Activated CD4-positive, alpha-beta memory T cell treated with anti-CD3 and anti-CD28 coated beads for 36 hours (primary cell): ENCODE results near the gene FAM78A. TPM values are rescaled to one million over a fixed set of nuclear protein-coding genes. Genes with fewer than 3 reads are reported as not detected.

Source experiments
- CTCF ChIA-PET: fragments of 350-600 bp; sonication (Branson Sonifier 250); formaldehyde crosslinking; loops from one replicate; lab custom pipeline; 2021; ENCODE audit warnings: antibody characterized with exemption, inconsistent platforms; lab: Charles Lee
- POLR2A ChIA-PET: fragments of 350-600 bp; sonication (Branson Sonifier 250); formaldehyde crosslinking; loops from one replicate; lab custom pipeline; 2021; ENCODE audit warnings: antibody characterized with exemption; lab: Charles Lee
- DNase-seq: peaks from one replicate; pipeline ENCODE4 v3.0.0-alpha.2; 2020
- H3K27ac Mint-ChIP-seq: one replicate; pipeline ENCODE4 v1.8.0; 2021; ENCODE audit warnings: mixed read lengths
- H3K27me3 Mint-ChIP-seq: one replicate; pipeline ENCODE4 v1.8.0; 2021; ENCODE audit warnings: mixed read lengths
- H3K36me3 Mint-ChIP-seq: one replicate; pipeline ENCODE4 v1.8.0; 2021; ENCODE audit warnings: mixed read lengths
- H3K4me1 Mint-ChIP-seq: one replicate; pipeline ENCODE4 v1.8.0; 2021; ENCODE audit warnings: low read depth, mixed read lengths
- H3K4me3 Mint-ChIP-seq: one replicate; pipeline ENCODE4 v1.8.0; 2021; ENCODE audit warnings: mild to moderate bottlenecking, mixed read lengths
- H3K9me3 Mint-ChIP-seq: one replicate; pipeline ENCODE4 v1.8.0; 2021; ENCODE audit warnings: mixed read lengths
- intact Hi-C: fragments of 100-400 bp; cut with micrococcal nuclease; formaldehyde crosslinking; loops from one replicate; pipeline ENCODE4 v1.15.1; 2023
- total RNA-seq, 2 experiments: library from RNA; stranded (reverse); gene quantifications; one replicate each; pipeline ENCODE4 v1.2.3, GENCODE V29; 2021

The FAM78A gene
- total RNA-seq, 2 experiments from 2014 or later = 34.0 to 36.2 TPM

GRCh38 chr9:131233995-131234394 is 42.3 kb downstream of the FAM78A start:
- intact Hi-C loops = no loop called here
- peak; percentile 41 for DNase-seq
- Mint-ChIP-seq H3K4me3 (peak overlapping the region; percentile 58), H3K36me3 (peaks cover 25% of the 10 kb centered on the region), H3K9me3 (no peaks in the 10 kb centered on the region), H3K27ac (peak overlapping the region; percentile 83), H3K27me3 (no peaks in the 10 kb centered on the region), H3K4me1 (peaks cover 47% of the 10 kb centered on the region)
- CTCF ChIA-PET = interaction anchor here (1.5 kb wide), 1 partner anchor 103 kb away, joined by 4 read pairs; no protein-coding TSS in a partner anchor
- POLR2A ChIA-PET = interaction anchor here (0.8 to 1.8 kb wide), 2 partner anchors 19 to 22 kb away, joined by 3 to 5 read pairs; no protein-coding TSS in a partner anchor

GRCh38 chr9:131233556-131233955 is 42.8 kb downstream of the FAM78A start:
- CTCF ChIA-PET = interaction anchor here (1.4 to 1.7 kb wide), 2 partner anchors 52 to 103 kb away, joined by 3 to 5 read pairs; no protein-coding TSS in a partner anchor
- Mint-ChIP-seq H3K4me1 (peaks cover 47% of the 10 kb centered on the region), H3K9me3 (no peaks in the 10 kb centered on the region), H3K4me3 (peak overlapping the region; percentile 58), H3K27ac (peak overlapping the region; percentile 83), H3K36me3 (peaks cover 26% of the 10 kb centered on the region), H3K27me3 (no peaks in the 10 kb centered on the region)
- POLR2A ChIA-PET = no interaction called here
- peak; percentile 40 for DNase-seq
- intact Hi-C loops = no loop called here

GRCh38 chr9:131228988-131229387 is 47.3 kb downstream of the FAM78A start:
- H3K27ac Mint-ChIP-seq = no peak overlapping the region
- intact Hi-C loops = no loop called here
- peaks cover 12% of the 10 kb centered on the region for H3K4me1 Mint-ChIP-seq
- CTCF ChIA-PET = no interaction called here
- POLR2A ChIA-PET = no interaction called here
- H3K9me3 Mint-ChIP-seq = no peaks in the 10 kb centered on the region
- peaks cover 16% of the 10 kb centered on the region for H3K36me3 Mint-ChIP-seq
- no peaks in the 10 kb centered on the region for H3K27me3 Mint-ChIP-seq
- no peak for DNase-seq
- H3K4me3 Mint-ChIP-seq = no peak overlapping the region

- Mint-ChIP-seq H3K27ac (no peak overlapping the region), H3K36me3 (peaks cover 18% of the 10 kb centered on the region), H3K9me3 (no peaks in the 10 kb centered on the region), H3K4me1 (peaks cover 3% of the 10 kb centered on the region), H3K4me3 (no peak overlapping the region), H3K27me3 (no peaks in the 10 kb centered on the region)
- intact Hi-C loops = no loop called here
- POLR2A ChIA-PET = no interaction called here
- DNase-seq = no peak
- CTCF ChIA-PET = interaction anchor here (1.1 kb wide), 1 partner anchor 9 kb away, joined by 3 read pairs; no protein-coding TSS in a partner anchor
Measured at GRCh38 chr9:131227959-131228460, 48.3 kb downstream of the FAM78A start.

- no peak overlapping the region for H3K4me3 Mint-ChIP-seq
- H3K27ac Mint-ChIP-seq = no peak overlapping the region
- H3K27me3 Mint-ChIP-seq = no peaks in the 10 kb centered on the region
- CTCF ChIA-PET = interaction anchor here (1.1 kb wide), 1 partner anchor 8 kb away, joined by 3 read pairs; no protein-coding TSS in a partner anchor
- H3K4me1 Mint-ChIP-seq = peaks cover 2% of the 10 kb centered on the region
- peaks cover 16% of the 10 kb centered on the region for H3K36me3 Mint-ChIP-seq
- no peak for DNase-seq
- intact Hi-C loops = no loop called here
- POLR2A ChIA-PET = interaction anchor here (0.5 kb wide), 1 partner anchor 94 kb away, joined by 3 read pairs; no protein-coding TSS in a partner anchor
- no peaks in the 10 kb centered on the region for H3K9me3 Mint-ChIP-seq
Measured at GRCh38 chr9:131227112-131227958, 49.0 kb downstream of the FAM78A start.

- H3K27me3 Mint-ChIP-seq = no peaks in the 10 kb centered on the region
- no peak for DNase-seq
- peaks cover 10% of the 10 kb centered on the region for H3K36me3 Mint-ChIP-seq
- H3K4me3 Mint-ChIP-seq = no peak overlapping the region
- no peak overlapping the region for H3K27ac Mint-ChIP-seq
- POLR2A ChIA-PET = no interaction called here
- CTCF ChIA-PET = no interaction called here
- no peaks in the 10 kb centered on the region for H3K9me3 Mint-ChIP-seq
- intact Hi-C loops = no loop called here
- no peaks in the 10 kb centered on the region for H3K4me1 Mint-ChIP-seq
Measured at GRCh38 chr9:131226226-131226625, 50.1 kb downstream of the FAM78A start.

- Mint-ChIP-seq H3K27ac (no peak overlapping the region), H3K27me3 (no peaks in the 10 kb centered on the region), H3K36me3 (peaks cover 12% of the 10 kb centered on the region), H3K4me1 (no peaks in the 10 kb centered on the region), H3K9me3 (no peaks in the 10 kb centered on the region), H3K4me3 (no peak overlapping the region)
- DNase-seq = no peak
- ChIA-PET CTCF (interaction anchor here (1.5 kb wide), 1 partner anchor 114 kb away, joined by 4 read pairs; no protein-coding TSS in a partner anchor), POLR2A (no interaction called here)
- intact Hi-C loops = no loop called here
Measured at GRCh38 chr9:131222460-131222859, 53.9 kb downstream of the FAM78A start.

- ChIA-PET POLR2A (no interaction called here), CTCF (interaction anchor here (1.2 kb wide), 1 partner anchor 116 kb away, joined by 5 read pairs; no protein-coding TSS in a partner anchor)
- intact Hi-C loops = no loop called here
- no peaks in the 10 kb centered on the region for H3K4me1 Mint-ChIP-seq
- no peak overlapping the region for H3K27ac Mint-ChIP-seq
- no peaks in the 10 kb centered on the region for H3K9me3 Mint-ChIP-seq
- no peak overlapping the region for H3K4me3 Mint-ChIP-seq
- no peaks in the 10 kb centered on the region for H3K27me3 Mint-ChIP-seq
- DNase-seq = no peak
- H3K36me3 Mint-ChIP-seq = peaks cover 19% of the 10 kb centered on the region
Measured at GRCh38 chr9:131220485-131220884, 55.8 kb downstream of the FAM78A start.

GRCh38 chr9:131218370-131218769 is 57.9 kb downstream of the FAM78A start:
- POLR2A ChIA-PET = no interaction called here
- DNase-seq = no peak
- Mint-ChIP-seq H3K4me1 (peaks cover 6% of the 10 kb centered on the region), H3K4me3 (no peak overlapping the region), H3K27ac (no peak overlapping the region), H3K27me3 (no peaks in the 10 kb centered on the region), H3K9me3 (no peaks in the 10 kb centered on the region), H3K36me3 (peaks cover 23% of the 10 kb centered on the region)
- CTCF ChIA-PET = interaction anchor here (1.2 to 2.0 kb wide), 2 partner anchors 35 to 118 kb away, joined by 3 to 5 read pairs; no protein-coding TSS in a partner anchor
- intact Hi-C loops = no loop called here

- H3K27me3 Mint-ChIP-seq = no peaks in the 10 kb centered on the region
- intact Hi-C loops = no loop called here
- H3K36me3 Mint-ChIP-seq = peaks cover 25% of the 10 kb centered on the region
- peaks cover under 1% of the 10 kb centered on the region for H3K9me3 Mint-ChIP-seq
- POLR2A ChIA-PET = no interaction called here
- CTCF ChIA-PET = interaction anchor here (2.0 kb wide), 1 partner anchor 119 kb away, joined by 5 read pairs; no protein-coding TSS in a partner anchor
- no peak for DNase-seq
- H3K4me3 Mint-ChIP-seq = no peak overlapping the region
- H3K27ac Mint-ChIP-seq = no peak overlapping the region
- peaks cover 7% of the 10 kb centered on the region for H3K4me1 Mint-ChIP-seq
Measured at GRCh38 chr9:131217331-131218031, 58.8 kb downstream of the FAM78A start.

- Mint-ChIP-seq H3K27ac (no peak overlapping the region), H3K9me3 (peaks cover 6% of the 10 kb centered on the region), H3K4me1 (peaks cover 7% of the 10 kb centered on the region), H3K4me3 (no peak overlapping the region), H3K36me3 (peaks cover 30% of the 10 kb centered on the region), H3K27me3 (no peaks in the 10 kb centered on the region)
- intact Hi-C loops = no loop called here
- POLR2A ChIA-PET = no interaction called here
- no peak for DNase-seq
- CTCF ChIA-PET = interaction anchor here (2.0 kb wide), 1 partner anchor 120 kb away, joined by 5 read pairs; no protein-coding TSS in a partner anchor
Measured at GRCh38 chr9:131216806-131217205, 59.5 kb downstream of the FAM78A start.
